ENCODE results near the gene GBGT1.
"Not testable (repeated sequence)": the region's sequence is repeated elsewhere in the genome, so short reads cannot be mapped to it uniquely, and the experiment has no call there.

GBGT1 gene

GRCh38 chr9:133205996-133206931, 42.5 kb upstream of the GBGT1 start:
- H3K4me3 ChIP-seq (ENCODE audit: low read depth, low read length) = no peak overlapping the region
- DNase-seq (ENCODE audit: low read depth) = no peak
- no peak for TF ChIP-seq CTCF (IDR thresholded peaks at IDR 0.05; ENCODE audit: control insufficient read depth, extremely low read depth, insufficient read depth)

GRCh38 chr9:133205481-133205887, 41.8 kb upstream of the GBGT1 start:
- not testable (repeated sequence) for H3K4me3 ChIP-seq (ENCODE audit: low read depth, low read length); DNase-seq (ENCODE audit: low read depth)

- no peak for DNase-seq (ENCODE audit: low read depth)
- no peak for TF ChIP-seq CTCF (IDR thresholded peaks at IDR 0.05; ENCODE audit: control insufficient read depth, extremely low read depth, insufficient read depth)
- no peak overlapping the region for H3K4me3 ChIP-seq (ENCODE audit: low read depth, low read length)
These were observed 41.3 kb upstream of the GBGT1 start for GRCh38 chr9:133204993-133205336.

GRCh38 chr9:133204335-133204992, 40.8 kb upstream of the GBGT1 start:
- no peak for TF ChIP-seq CTCF (IDR thresholded peaks at IDR 0.05; ENCODE audit: control insufficient read depth, extremely low read depth, insufficient read depth)
- DNase-seq (ENCODE audit: low read depth) = no peak
- H3K4me3 ChIP-seq (ENCODE audit: low read depth, low read length) = no peak overlapping the region

- H3K4me3 ChIP-seq (ENCODE audit: low read depth, low read length) = no peak overlapping the region
- no peak for TF ChIP-seq CTCF (IDR thresholded peaks at IDR 0.05; ENCODE audit: control insufficient read depth, extremely low read depth, insufficient read depth)
- DNase-seq (ENCODE audit: low read depth) = no peak
These were observed 39.9 kb upstream of the GBGT1 start for GRCh38 chr9:133203506-133204075.

- no peak for DNase-seq (ENCODE audit: low read depth)
- no peak overlapping the region for H3K4me3 ChIP-seq (ENCODE audit: low read depth, low read length)
- no peak for TF ChIP-seq CTCF (IDR thresholded peaks at IDR 0.05; ENCODE audit: control insufficient read depth, extremely low read depth, insufficient read depth)
These were observed 39.2 kb upstream of the GBGT1 start for GRCh38 chr9:133202688-133203453.

- H3K4me3 ChIP-seq (ENCODE audit: low read depth, low read length) = no peak overlapping the region
- TF ChIP-seq CTCF (IDR thresholded peaks at IDR 0.05; ENCODE audit: control insufficient read depth, extremely low read depth, insufficient read depth) = no peak
These were observed 38.4 kb upstream of the GBGT1 start for GRCh38 chr9:133202145-133202513.

More at GRCh38 chr9:133202145-133202513, 38.4 kb upstream of the GBGT1 start:
- DNase-seq (ENCODE audit: low read depth) = no peak

Measured in LNCaP clone FGC (cell line).